Fibroblast of skin of back (primary cell): ENCODE measurements around the gene NPM1.
A peak's percentile ranks its signal among the peaks of the same experiment; 100 is the strongest.
"Not testable (repeated sequence)": the region's sequence is repeated elsewhere in the genome, so short reads cannot be mapped to it uniquely, and the experiment has no call there.

Source experiments
- DNase-seq: peaks from one replicate; pipeline ENCODE4 v3.0.0-alpha.2; 2013

The NPM1 gene

DNA sequence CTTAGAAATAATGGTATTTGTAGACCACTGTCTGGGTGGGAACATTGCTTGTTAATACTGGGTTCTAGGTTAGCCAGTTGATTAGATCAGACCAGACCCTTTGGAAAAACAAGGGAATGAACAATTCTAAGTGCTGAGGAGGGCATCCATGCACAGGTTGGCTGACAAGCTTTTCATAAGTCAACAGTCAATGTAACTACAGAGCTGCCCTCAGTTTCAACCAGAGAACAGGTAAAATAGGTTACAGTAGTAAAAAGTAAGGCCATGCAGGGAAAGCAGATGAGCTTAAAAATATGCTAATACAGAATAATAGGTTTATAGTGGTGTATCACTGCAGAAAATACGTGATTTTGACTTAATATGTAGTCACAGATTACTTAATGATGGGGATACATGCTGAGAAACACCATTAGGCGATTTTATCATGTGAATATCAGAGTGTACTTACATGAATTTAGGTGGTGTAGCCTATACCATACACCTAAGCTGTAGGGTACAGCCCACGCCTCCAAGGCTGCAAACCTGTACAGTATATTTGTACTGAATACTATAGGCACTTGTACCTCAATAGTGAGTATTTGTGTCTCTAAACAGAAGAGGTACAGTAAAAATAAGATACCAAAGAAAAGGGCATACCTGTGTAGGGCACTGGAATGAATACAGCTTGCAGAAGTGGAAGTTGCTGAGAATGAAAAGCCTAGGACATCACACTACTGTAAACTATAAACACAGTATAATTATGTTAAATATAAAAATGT is 25.7 kb downstream of the NPM1 start:
- DNase-seq, result no peak

DNA sequence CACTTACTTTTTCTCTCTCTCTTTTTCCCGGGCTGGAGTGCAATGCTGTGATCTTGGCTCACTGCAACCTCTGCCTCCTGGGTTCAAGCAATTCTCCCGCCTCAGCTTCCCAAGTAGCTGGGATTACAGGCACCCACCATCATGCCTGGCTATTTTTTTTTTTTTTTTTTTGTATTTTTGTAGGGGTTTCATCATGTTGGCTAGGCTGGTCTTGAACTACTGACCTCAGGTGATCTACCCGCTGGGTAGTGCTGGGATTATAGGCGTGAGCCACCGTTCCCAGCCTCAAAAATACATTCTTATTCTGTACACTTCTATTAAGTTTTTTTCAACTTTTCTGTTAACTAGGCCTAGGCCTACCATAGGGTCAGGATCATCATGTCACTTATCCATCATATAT is 26.3 kb downstream of the NPM1 start:
- DNase-seq, result not testable (repeated sequence)

GRCh38 chr5:171415115-171415730 is 27.6 kb downstream of the NPM1 start:
- peak; percentile 15 for DNase-seq

DNA sequence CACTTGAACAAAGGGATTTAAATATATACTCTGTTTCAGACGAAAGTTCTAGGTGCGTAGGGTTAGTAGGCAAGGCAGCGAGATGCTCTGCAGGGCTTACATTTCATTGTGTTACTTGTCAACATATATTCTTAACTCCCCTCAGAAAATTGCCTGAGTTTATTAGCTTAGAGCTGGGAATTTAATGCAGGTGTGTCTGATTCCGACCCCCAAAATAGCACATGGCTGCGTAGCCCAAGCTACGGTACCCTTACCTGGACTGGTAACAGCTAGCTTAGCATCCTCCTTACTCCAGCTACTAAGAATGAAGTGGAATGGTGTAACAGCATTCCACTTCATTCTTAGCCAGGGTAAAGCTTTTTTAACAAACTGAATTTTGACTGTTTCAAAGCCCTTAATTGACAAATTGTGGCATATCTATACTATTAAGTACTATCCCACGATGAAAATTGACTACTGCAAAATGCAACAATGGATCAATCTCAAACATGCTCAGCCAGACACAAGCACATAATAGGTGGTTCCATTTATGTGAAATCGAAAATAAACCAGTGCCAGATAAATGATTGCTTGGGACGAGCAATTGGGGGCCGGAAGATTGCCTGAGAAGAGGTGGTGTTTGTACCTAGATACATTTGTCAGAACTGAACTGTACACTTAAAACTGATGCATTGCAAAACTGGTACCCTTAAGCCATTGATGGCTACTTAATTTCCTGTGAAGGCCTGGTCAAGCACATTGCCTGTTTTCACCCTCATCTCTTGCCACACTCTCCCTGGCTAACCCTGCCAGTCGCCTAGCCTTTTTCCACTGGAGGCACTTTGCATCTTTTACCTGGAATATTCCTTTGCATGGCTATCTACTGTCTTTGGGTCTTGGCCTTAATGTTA is 28.8 kb downstream of the NPM1 start:
- DNase-seq, result no peak

DNA sequence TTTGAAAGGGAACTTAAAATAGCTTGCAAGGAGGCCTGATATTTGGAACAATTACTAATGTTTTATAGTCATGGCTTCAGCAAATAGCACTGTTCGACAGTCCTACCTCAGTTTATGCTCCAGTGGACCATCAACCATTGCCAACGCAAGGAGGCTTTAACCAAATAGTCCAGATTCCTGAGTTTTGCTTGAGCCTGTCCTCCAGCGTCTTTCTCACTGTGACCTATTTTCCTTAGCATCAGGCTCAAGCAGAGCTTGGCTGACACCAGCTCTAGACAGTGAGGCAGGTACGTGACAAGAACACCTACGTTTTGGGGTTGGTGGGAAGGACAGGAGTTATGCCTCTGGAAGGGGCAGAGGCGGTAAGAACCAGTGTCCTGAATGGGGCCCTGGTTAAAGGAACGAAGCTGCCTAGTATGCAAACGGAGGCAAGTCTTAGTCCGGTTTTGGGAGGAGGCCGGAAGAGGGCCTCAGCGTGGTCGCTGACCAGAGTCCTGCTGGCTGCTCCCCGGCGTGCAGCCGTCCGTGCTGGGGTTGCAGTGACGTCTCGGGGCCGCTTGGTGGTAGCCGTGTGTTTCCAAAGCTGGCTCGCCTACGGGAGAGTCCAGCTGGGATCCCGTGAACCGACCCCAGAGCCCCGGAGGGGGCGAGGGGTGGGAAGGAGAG is 30.8 kb downstream of the NPM1 start:
- DNase-seq, result peak; percentile 78

DNA sequence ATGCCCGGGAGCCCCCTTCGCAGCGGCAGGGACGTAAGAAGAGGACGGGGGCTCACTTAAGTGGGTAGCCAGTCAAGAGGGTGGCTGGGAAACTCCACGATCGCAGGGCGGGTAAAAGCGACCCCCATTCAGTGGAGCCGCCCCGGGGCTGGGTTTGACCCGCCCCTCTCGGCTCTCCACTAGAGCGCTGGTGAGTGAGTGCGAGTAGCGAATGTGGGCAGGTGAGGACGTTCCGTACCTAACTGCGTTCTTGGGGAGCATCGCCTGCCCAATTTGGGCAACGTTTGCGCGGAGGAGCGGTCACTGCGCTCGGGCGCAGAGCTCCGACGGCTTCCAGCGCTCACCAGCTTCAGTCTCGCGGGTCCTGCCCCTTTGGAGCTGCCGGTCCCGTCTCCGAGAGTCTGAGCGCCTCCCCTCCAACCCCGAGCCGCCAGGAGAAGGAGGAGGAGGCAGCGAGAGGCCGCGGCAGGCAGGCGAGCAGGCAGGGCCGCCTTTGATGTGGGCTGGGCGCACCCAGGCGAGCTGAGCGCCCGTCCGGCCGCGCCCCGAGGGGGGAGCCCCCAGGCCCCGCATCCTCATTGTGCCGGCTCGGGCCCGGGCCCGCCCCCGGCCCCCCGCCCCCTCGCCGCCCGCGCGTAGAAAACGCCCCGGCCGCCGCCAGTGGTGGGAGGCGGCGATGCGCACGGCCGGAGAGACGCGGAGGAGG is 31.5 kb downstream of the NPM1 start, which contains the start of gene FGF18:
TSS of gene FGF18 (plus strand) at position 666 of the 706 bp plus-strand sequence. CDS start 553 bp downstream, outside the sequence.
- DNase-seq, result peak; percentile 59

DNA sequence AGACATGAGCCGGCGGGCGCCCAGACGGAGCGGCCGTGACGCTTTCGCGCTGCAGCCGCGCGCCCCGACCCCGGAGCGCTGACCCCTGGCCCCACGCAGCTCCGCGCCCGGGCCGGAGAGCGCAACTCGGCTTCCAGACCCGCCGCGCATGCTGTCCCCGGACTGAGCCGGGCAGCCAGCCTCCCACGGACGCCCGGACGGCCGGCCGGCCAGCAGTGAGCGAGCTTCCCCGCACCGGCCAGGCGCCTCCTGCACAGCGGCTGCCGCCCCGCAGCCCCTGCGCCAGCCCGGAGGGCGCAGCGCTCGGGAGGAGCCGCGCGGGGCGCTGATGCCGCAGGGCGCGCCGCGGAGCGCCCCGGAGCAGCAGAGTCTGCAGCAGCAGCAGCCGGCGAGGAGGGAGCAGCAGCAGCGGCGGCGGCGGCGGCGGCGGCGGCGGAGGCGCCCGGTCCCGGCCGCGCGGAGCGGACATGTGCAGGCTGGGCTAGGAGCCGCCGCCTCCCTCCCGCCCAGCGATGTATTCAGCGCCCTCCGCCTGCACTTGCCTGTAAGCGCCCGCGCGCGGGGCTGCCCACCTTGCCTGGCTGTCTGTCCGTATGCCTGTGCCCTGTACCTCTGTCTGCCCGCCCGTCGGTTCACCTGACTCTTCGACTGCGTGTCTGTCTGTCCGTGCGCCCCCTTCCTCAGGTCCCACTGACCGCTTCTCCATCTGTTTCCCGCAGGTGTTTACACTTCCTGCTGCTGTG is 32.2 kb downstream of the NPM1 start:
- peak; percentile 41 for DNase-seq

- DNase-seq, result peak; percentile 69
These were observed 33.0 kb downstream of the NPM1 start for GRCh38 chr5:171420431-171421241.

DNA sequence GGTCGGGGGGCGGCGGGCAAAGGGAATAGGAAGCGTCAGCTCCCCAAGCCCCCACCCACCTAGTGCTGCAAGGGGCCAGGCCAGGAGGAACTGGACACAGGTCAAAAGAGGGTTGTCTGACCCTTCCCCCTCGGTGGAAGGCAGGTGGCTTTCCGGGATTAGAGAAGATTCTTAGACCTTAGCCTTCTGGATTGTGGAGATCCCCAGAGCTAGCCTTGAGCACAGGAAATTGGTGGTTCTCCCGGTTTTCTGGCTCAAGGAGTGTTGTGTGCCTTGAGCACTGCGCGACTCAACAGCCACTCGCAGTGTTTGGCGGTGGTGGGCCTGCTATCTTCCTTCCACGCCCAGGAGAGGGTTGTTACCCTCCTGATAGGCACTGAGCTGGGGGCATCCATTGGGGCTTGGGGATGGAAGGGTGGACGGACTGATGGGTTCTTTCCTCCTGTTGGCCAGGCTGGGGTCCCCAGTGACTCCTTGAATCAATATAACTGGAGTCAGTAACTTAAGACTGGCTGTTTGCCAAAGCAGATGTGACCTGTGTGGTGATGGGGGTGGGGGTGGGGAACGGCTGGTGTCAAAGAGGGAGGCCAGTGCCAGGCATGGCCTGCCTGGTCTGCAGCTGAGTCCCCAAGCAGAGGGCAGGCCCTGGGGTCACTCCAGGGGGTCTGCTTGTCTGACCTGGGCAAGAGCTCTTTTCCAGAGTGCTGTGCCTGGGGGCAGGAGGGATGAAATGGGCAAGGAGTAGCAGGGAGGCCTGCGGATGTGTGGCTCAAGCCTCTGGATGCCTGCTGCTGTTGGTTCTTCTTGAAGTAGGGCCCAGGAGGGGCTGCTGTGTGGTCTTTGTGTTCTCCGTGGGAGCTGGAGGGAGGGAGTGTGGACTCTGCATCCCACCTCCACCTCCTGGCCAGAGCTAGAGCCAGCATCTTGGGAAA is 33.9 kb downstream of the NPM1 start:
- DNase-seq, result no peak

DNA sequence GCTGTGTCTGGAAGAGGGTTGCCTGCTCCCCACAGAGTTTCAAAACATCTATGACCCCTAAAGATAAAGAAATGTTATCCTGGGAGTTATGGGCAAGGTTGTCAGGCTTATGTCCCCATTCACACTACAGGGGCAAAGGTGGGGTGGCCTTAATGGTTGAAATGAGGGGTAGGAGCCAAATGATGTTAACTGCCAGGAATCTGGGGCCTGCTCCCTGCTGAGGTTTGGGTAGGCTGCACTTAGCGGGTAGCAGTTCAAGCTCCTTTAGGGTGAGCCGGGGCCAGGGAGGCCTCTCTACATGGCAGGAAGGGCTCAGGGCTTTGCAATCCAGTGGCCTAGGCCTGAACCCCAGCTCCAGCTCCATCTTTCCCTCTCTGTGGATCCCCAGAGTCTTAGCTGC is 34.8 kb downstream of the NPM1 start:
- no peak for DNase-seq

DNA sequence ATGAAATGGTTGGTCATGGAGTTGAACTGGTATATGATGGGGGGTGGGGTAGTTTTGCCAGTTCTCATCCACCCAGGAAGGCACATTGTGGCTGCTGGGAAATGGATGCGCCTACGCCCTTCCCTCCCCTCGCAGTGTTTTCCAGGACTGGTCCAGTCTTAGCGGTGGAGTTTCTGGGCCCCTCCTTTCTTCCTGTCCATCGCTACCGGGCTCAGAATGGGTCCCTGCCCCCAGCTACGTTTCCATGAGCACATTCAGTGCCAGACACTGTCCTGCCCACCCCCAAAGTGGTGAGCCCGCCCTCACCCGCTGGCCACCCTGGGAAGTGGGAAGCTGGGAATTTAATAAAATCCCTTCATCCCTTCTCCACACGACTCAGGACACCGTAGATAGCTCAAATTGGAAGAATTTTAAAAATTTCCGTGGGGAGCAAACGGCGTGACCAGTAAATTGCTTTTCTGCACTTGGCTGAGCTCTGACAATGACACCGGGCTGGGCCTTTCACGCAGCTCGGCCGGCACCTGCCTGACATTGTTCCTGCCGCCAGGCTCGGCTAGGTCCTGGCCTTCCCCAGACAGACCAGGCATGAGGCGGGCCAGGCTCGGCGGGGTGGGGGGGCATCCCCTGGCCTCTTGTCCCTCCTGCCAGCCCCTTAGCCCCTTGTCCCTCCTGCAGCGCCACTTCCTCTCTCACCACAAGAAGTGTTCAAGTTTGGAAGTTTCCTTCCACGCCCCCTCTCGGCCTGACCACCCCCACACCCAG is 35.4 kb downstream of the NPM1 start:
- no peak for DNase-seq

DNA sequence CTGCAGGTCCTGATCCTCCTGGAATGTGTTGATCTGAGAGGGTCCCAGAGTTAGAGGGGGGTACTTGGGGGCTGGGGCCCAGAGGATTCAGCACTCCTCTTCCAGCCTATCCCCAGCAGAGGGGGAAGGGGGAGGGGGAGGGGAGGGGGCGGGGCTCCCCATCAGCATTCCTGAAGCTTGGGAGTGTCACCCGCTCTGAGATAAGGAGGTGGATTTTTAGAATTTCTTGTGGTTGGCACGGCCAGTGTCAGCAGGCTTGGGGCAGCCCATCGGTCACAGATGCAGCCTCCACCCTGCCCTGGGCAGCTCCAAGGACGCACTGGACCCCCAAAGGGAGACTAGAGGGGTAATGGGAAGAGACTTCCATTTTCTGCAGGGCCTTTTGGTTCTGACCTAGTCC is 37.1 kb downstream of the NPM1 start:
- DNase-seq, result no peak

DNA sequence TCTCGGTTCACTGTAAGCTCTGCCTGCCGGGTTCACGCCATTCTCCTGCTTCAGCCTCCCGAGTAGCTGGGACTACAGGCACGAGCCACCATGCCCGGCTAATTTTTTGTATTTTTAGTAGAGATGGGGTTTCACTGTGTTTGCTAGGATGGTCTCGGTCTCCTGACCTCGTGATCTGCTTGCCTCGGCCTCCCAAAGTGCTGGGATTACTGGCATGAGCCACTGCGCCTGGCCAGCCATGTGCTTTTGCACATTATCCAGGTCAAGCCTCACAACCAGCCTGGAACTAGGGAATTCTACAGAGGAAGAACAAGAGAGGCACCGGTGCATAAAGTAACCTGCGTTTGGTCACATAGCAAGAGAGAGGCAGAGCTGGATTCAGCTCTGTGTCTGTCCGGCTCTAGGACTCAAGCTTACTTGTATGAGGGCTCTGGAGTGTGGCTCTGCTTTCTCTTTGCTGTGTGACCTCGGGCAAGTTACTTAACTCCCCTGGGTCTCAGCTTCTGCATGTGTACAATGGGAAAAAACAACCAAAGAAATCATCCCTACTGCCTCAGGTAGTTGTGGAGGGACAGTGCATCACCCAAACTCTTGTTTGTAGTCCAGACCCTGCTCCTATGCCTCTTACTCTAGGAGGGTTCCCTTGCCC is 38.1 kb downstream of the NPM1 start:
- no peak for DNase-seq

DNA sequence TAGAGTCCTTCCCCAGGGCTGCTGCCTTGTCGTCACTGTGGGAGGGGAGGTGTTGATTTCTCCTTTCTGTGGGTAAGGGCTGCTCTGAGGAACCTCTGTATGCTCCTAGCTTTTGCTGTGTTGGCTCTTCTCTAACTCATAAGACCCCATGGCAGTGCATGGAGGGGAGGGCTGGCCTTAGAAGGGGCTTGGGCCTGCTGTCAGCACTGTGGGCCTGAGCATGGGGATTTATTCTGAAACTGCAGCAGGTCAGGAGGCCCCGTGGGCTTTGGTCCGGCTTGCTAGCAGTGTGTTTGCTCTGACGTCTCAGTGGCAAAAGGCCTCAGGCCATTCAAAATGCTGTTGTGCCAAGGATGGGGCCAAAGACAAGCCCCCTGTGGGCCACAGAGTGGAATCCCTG is 38.6 kb downstream of the NPM1 start:
- DNase-seq, result no peak

DNA sequence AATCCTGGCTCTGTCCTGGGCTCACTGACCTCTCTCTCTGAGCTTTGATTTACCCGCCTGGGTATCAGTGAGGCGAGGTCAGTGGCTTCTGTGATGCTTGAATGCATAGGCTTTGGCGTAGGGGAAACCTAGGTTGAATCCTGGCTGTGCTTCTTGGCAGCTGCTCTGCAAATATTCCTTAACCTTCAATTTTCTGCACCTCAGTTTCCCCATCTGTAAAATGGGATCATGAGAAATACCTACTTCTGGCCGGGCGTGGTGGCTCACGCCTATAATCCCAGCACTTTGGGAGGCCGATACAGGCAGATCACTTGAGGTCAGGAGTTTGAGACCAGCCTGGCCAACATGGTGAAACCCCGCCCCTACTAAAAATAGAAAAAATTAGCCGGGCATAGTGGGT is 39.0 kb downstream of the NPM1 start:
- DNase-seq, result no peak

GRCh38 chr5:171427318-171428167 is 39.9 kb downstream of the NPM1 start:
- DNase-seq, result no peak

DNA sequence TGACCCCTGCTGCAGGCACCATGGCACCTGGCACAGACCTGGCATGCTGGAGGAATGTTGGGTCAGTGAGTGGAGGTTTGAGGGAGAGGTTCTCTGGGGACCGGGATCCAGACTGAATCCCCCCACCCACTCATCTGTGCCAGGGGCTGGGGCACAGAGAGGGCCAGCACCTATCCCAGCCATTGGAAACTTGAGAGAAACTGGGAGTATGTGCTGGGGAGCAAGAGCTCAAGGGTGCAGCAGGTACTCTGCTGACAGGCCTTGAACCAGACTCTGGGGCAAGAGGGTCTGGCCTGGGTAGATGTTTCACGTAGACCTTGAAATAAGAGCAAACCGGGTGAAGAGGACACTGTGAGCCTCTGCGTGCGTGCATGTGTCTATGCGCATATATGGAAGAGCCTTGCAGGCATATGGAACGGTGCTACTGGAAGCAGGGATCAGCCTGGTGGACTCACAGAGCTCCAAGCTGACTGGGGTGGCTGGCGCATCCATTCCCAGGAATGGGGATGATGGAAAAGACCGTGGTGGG is 40.6 kb downstream of the NPM1 start:
- no peak for DNase-seq
